Ovary (tissue), 3 donors: ENCODE data around the gene VWA2.

ENCODE experiments used
- EP300 ChIP-seq: sonication (generic); formaldehyde crosslinking; IDR thresholded peaks from one replicate; pipeline ENCODE4 v1.6.1; 2017; ENCODE audit warnings: antibody characterized with exemption
- POLR2A ChIP-seq: fragments of 450-650 bp; IDR thresholded peaks from one replicate; pipeline ENCODE4 v1.6.1; 2017; ENCODE audit warnings: antibody characterized with exemption, mild to moderate bottlenecking, moderate library complexity
- TF ChIP-seq, protein P1 (sequence below), 3 donors: fragments of 450-650 bp in 2 of 3; fragments of 200-600 bp in 1 of 3; IDR thresholded peaks; one replicate each; pipeline versions ENCODE4 v1.5.1 to v1.8.0; 2016 to 2022; ENCODE audit warnings: antibody characterized with exemption in 3 of 3, mild to moderate bottlenecking in 1 of 3
- donor health status: DM: no; HTN: no; CAD: no.

DNA sequence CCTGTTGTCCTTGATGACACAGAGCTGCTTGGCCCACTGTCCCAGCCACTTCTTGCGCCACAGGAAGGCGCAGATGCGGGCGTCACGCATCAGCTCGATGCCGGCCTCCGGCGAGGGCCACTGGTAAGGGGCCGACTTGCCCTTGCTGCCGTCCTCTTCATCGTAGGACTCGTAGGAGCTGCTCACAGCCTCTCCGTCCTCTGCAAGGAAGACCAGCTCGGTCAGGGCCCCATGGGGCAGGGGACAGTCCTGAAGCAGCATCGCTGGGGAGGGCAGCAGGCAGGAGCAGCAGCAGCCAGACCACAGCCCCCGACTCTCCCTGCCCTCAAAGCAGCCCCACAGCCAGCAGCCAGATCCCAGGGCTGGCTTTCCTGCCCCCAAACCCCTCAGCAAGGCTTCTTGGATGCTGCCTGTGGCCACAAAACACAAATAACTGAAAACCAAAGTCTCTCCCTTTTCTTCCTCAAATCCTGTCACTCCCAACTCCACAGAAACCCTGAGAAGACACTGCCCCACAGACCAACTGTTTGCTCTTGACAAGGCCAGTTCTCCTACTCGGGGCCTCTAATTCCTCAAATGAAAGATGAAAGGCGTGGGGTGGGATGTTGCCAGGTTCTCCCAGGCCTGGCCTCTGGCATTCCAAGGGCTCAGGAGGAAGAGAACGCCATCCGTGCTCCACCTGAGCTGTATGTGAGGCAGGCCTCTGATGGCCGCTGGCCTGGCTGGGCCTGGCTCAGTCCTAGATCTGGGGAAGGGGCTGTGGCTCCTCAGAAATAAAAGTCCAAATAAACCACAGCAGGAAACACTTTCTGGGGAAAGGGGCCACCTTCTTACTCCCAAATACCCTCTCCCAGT, 76.7 kb downstream of the VWA2 start:
- TF ChIP-seq POLR2A (no peak), EP300 (no peak)
- TF ChIP-seq, protein P1, sequence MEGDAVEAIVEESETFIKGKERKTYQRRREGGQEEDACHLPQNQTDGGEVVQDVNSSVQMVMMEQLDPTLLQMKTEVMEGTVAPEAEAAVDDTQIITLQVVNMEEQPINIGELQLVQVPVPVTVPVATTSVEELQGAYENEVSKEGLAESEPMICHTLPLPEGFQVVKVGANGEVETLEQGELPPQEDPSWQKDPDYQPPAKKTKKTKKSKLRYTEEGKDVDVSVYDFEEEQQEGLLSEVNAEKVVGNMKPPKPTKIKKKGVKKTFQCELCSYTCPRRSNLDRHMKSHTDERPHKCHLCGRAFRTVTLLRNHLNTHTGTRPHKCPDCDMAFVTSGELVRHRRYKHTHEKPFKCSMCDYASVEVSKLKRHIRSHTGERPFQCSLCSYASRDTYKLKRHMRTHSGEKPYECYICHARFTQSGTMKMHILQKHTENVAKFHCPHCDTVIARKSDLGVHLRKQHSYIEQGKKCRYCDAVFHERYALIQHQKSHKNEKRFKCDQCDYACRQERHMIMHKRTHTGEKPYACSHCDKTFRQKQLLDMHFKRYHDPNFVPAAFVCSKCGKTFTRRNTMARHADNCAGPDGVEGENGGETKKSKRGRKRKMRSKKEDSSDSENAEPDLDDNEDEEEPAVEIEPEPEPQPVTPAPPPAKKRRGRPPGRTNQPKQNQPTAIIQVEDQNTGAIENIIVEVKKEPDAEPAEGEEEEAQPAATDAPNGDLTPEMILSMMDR (IDR thresholded peaks at IDR 0.05), result no peak
